NT2/D1 (cell line): ENCODE data around the gene FRMD4A.

Experiments
- DNase-seq: peaks from one replicate; pipeline ENCODE4 v3.0.0-alpha.2; 2011; ENCODE audit warnings: low read depth, low spot score
- H3K27me3 ChIP-seq: 2 replicates; pipeline ENCODE4 v1.6.0; 2011; ENCODE audit warnings: mild to moderate bottlenecking; ENCODE audit not compliant: insufficient read length, insufficient read depth
- H3K36me3 ChIP-seq: 2 replicates; pipeline ENCODE4 v1.6.1; 2011; ENCODE audit warnings: mild to moderate bottlenecking, low read length, mixed read lengths; ENCODE audit not compliant: insufficient read depth, insufficient read length
- H3K4me1 ChIP-seq: 2 replicates; pipeline ENCODE4 v1.5.1; 2011; ENCODE audit not compliant: insufficient read depth, insufficient read length
- H3K4me3 ChIP-seq: 2 replicates; pipeline ENCODE4 v1.5.1; 2011; ENCODE audit warnings: low read depth; ENCODE audit not compliant: insufficient read length
- H3K9ac ChIP-seq: 2 replicates; pipeline ENCODE4 v1.6.0; 2011; ENCODE audit warnings: low read depth; ENCODE audit not compliant: insufficient read length
- H3K9me3 ChIP-seq: 2 replicates; pipeline ENCODE4 v1.5.1; 2011; ENCODE audit warnings: mild to moderate bottlenecking, low read length; ENCODE audit not compliant: insufficient read depth
- SUZ12 ChIP-seq: IDR thresholded peaks from 2 replicates; pipeline ENCODE4 v1.6.1; 2011; ENCODE audit not compliant: insufficient read length, insufficient read depth; ENCODE audit errors: extremely low read depth
- YY1 ChIP-seq: IDR thresholded peaks from 2 replicates; pipeline ENCODE4 v1.6.1; 2011; ENCODE audit not compliant: insufficient read length, insufficient read depth
- ZNF274 ChIP-seq: IDR thresholded peaks from 2 replicates; pipeline ENCODE4 v1.6.1; 2011; ENCODE audit warnings: mild to moderate bottlenecking, low read depth, low read length

The FRMD4A gene

GRCh38 chr10:13998163-13998835, 332.4 kb downstream of the FRMD4A start:
- no peaks in the 10 kb centered on the region for H3K4me1 ChIP-seq
- TF ChIP-seq YY1: no peak
- TF ChIP-seq ZNF274: no peak
- no peak for TF ChIP-seq SUZ12
- no peaks in the 10 kb centered on the region for H3K36me3 ChIP-seq
- H3K4me3 ChIP-seq: no peak overlapping the region
- DNase-seq: no peak
- H3K9me3 ChIP-seq: peaks cover 8% of the 10 kb centered on the region; the same call in 1 of the 2 replicates
- no peaks in the 10 kb centered on the region for H3K27me3 ChIP-seq
- no peak overlapping the region for H3K9ac ChIP-seq

GRCh38 chr10:13997650-13998049, 333.1 kb downstream of the FRMD4A start:
- Histone ChIP-seq H3K4me1 (no peaks in the 10 kb centered on the region), H3K9me3 (peaks cover 8% of the 10 kb centered on the region; the same call in 1 of the 2 replicates), H3K9ac (no peak overlapping the region), H3K4me3 (no peak overlapping the region), H3K36me3 (no peaks in the 10 kb centered on the region), H3K27me3 (no peaks in the 10 kb centered on the region)
- DNase-seq: no peak
- TF ChIP-seq SUZ12: no peak
- no peak for TF ChIP-seq ZNF274
- no peak for TF ChIP-seq YY1

- Histone ChIP-seq H3K36me3 (no peaks in the 10 kb centered on the region), H3K27me3 (no peaks in the 10 kb centered on the region), H3K9me3 (peaks cover 8% of the 10 kb centered on the region; the same call in 1 of the 2 replicates), H3K9ac (no peak overlapping the region), H3K4me1 (peaks cover 7% of the 10 kb centered on the region), H3K4me3 (no peak overlapping the region)
- TF ChIP-seq SUZ12 (no peak), ZNF274 (no peak), YY1 (no peak)
- DNase-seq: no peak
These were observed 335.8 kb downstream of the FRMD4A start for GRCh38 chr10:13994932-13995331.

GRCh38 chr10:13993673-13994089, 337.0 kb downstream of the FRMD4A start:
- TF ChIP-seq YY1 (no peak), ZNF274 (no peak)
- no peak overlapping the region for H3K4me3 ChIP-seq
- H3K4me1 ChIP-seq: peaks cover 7% of the 10 kb centered on the region
- H3K9me3 ChIP-seq: peaks cover 7% of the 10 kb centered on the region; the same call in 1 of the 2 replicates
- no peaks in the 10 kb centered on the region for H3K36me3 ChIP-seq
- H3K9ac ChIP-seq: no peak overlapping the region
- no peaks in the 10 kb centered on the region for H3K27me3 ChIP-seq
- no peak for DNase-seq

GRCh38 chr10:13993169-13993568, 337.6 kb downstream of the FRMD4A start:
- Histone ChIP-seq H3K4me3 (no peak overlapping the region), H3K27me3 (no peaks in the 10 kb centered on the region), H3K9me3 (0 out of 2 replicates have a peak, but pooled peaks cover 1% of the 10 kb centered on the region), H3K4me1 (peaks cover 7% of the 10 kb centered on the region), H3K9ac (no peak overlapping the region), H3K36me3 (no peaks in the 10 kb centered on the region)
- no peak for TF ChIP-seq YY1
- no peak for DNase-seq

GRCh38 chr10:13991353-13991752, 339.4 kb downstream of the FRMD4A start:
- Histone ChIP-seq H3K36me3 (no peaks in the 10 kb centered on the region), H3K9ac (no peak overlapping the region), H3K4me1 (peaks cover 7% of the 10 kb centered on the region), H3K4me3 (no peak overlapping the region), H3K9me3 (no peaks in the 10 kb centered on the region), H3K27me3 (no peaks in the 10 kb centered on the region)
- no peak for TF ChIP-seq YY1
- TF ChIP-seq SUZ12: no peak
- no peak for TF ChIP-seq ZNF274
- DNase-seq: no peak

- no peak for TF ChIP-seq SUZ12
- TF ChIP-seq YY1: no peak
- peaks cover 7% of the 10 kb centered on the region for H3K4me1 ChIP-seq
- H3K9ac ChIP-seq: no peak overlapping the region
- H3K36me3 ChIP-seq: no peaks in the 10 kb centered on the region
- H3K4me3 ChIP-seq: no peak overlapping the region
- DNase-seq: no peak
- no peaks in the 10 kb centered on the region for H3K27me3 ChIP-seq
- no peaks in the 10 kb centered on the region for H3K9me3 ChIP-seq
These were observed 339.8 kb downstream of the FRMD4A start for GRCh38 chr10:13990946-13991345.
